Esophagus squamous epithelium (tissue), 5 donors: ENCODE results near the gene TRMT61A. TPM values are rescaled to one million over a fixed set of nuclear protein-coding genes. Genes with fewer than 3 reads are reported as not detected.
A peak's percentile ranks its signal among the peaks of the same experiment; 100 is the strongest.

ENCODE experiments used
- DNase-seq: peaks from one replicate; lab custom pipeline; 2025; lab: John Stamatoyannopoulos, UW
- H3K27ac ChIP-seq, 4 donors: fragments of 200-600 bp; sonication (generic); one replicate each; pipeline ENCODE4 v1.5.1; 2016 to 2019; ENCODE audit warnings: mild to moderate bottlenecking in 1 of 4
- H3K27me3 ChIP-seq, 4 donors: fragments of 200-600 bp; sonication (generic); 1 replicate in 3 of 4; 2 replicates in 1 of 4; pipeline versions ENCODE4 v1.5.1 to v1.6.0; 2017 to 2021; ENCODE audit warnings: antibody characterized with exemption in 1 of 4
- H3K36me3 ChIP-seq, 3 donors: fragments of 200-600 bp; sonication (generic); one replicate each; pipeline ENCODE4 v1.5.1; 2016 to 2019
- H3K4me1 ChIP-seq, 3 donors: fragments of 200-600 bp; sonication (generic); one replicate each; pipeline ENCODE4 v1.5.1; 2017 to 2019
- H3K4me3 ChIP-seq, 4 donors: fragments of 200-600 bp; sonication (generic); 1 replicate in 3 of 4; 2 replicates in 1 of 4; pipeline ENCODE4 v1.5.1; 2016 to 2019; ENCODE audit warnings: mild to moderate bottlenecking in 2 of 4, moderate library complexity in 1 of 4
- H3K9me3 ChIP-seq, 3 donors: fragments of 200-600 bp; sonication (generic); one replicate each; pipeline ENCODE4 v1.5.1; 2016 to 2019
- POLR2A ChIP-seq, 4 donors: fragments of 450-650 bp; IDR thresholded peaks; one replicate each; pipeline ENCODE4 v1.6.1; 2017; ENCODE audit warnings: antibody characterized with exemption in 4 of 4, mild to moderate bottlenecking in 4 of 4, moderate library complexity in 3 of 4
- WGBS, 2 donors: methylation state at CpG; one replicate each; pipeline ENCODE4 v1.1.5; 2018; 5-methylcytosine and 5-hydroxymethylcytosine counted together
- intact Hi-C: fragments of 100-400 bp; cut with DNase I; formaldehyde crosslinking; loops from one replicate; pipeline ENCODE4 v1.15.0; 2022
- total RNA-seq, 4 donors: library from RNA; depleted of rRNA; stranded (reverse); fragments of >200 nt; gene quantifications; one replicate each; pipeline ENCODE4 v1.1.0, GENCODE V29; 2016
- TF ChIP-seq, protein P1 (sequence below), 6 experiments: fragments of 450-650 bp in 4 of 6; fragments of 200-600 bp in 2 of 6; sonication (generic) in 2 of 6; IDR thresholded peaks; one replicate each; pipeline ENCODE4 v1.5.1; 2016 to 2019; ENCODE audit warnings: antibody characterized with exemption in 6 of 6, mild to moderate bottlenecking in 4 of 6, moderate library complexity in 4 of 6
- donor health status: DM: yes; HTN: yes; CAD: no.

The TRMT61A gene
- total RNA-seq, 4 donors from 2014 or later, result 7.7 to 20.6 (median 9.9) TPM

DNA sequence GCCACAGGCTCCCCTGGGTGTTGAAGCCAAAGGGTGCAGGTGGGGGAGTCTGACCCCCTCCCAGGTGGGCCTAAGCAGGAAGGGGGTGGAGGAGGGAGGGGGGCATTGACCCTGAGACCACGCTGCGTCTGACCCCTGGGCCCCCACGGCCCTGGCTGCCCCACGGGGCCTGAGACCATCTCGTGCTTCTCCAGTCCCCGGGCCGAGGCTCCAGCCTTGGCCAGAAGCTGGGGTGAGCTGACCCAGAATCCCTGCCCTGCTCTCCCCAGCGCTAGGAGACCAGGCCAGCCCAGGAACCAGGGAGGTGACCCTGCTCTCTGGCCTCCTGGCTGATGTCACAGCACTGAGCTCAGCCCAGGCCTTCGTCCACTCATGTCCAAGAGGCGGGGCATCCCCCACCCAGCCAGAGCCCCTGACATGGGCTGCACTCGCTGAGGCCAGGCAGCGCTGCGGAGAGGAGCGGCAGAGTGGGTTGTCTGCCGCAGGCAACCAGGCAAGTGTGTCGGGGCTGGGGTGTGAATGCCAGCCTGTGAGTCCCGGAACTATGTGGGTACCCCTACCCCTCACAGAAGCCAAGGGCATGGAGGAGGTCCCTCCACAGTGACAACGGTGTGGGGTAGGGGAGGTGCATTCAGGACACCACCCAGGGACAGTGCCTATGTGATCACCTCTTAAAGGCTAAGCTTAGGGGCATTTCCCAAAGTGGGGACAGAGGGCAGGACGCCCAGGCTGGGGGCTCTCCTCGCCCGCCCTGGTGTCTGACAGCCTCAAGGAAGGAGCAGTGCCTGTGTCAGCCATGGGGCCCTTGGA lies 6.3 kb downstream of the TRMT61A start:
- no peak for TF ChIP-seq POLR2A (IDR thresholded peaks at IDR 0.05)
- TF ChIP-seq, protein P1, sequence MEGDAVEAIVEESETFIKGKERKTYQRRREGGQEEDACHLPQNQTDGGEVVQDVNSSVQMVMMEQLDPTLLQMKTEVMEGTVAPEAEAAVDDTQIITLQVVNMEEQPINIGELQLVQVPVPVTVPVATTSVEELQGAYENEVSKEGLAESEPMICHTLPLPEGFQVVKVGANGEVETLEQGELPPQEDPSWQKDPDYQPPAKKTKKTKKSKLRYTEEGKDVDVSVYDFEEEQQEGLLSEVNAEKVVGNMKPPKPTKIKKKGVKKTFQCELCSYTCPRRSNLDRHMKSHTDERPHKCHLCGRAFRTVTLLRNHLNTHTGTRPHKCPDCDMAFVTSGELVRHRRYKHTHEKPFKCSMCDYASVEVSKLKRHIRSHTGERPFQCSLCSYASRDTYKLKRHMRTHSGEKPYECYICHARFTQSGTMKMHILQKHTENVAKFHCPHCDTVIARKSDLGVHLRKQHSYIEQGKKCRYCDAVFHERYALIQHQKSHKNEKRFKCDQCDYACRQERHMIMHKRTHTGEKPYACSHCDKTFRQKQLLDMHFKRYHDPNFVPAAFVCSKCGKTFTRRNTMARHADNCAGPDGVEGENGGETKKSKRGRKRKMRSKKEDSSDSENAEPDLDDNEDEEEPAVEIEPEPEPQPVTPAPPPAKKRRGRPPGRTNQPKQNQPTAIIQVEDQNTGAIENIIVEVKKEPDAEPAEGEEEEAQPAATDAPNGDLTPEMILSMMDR (IDR thresholded peaks at IDR 0.05), result no peak
- intact Hi-C loops, result no loop called here
- 60 to 91% methylated on average over 1 to 3 of the region's 21 CpGs for whole genome bisulfite sequencing, 2 donors
- H3K4me1 ChIP-seq, result peaks cover 16 to 86% (median 41%) of the 10 kb centered on the region in 3 donors
- no peak for DNase-seq
- peak overlapping the region; percentile 58 to 81 (median 76) for H3K27ac ChIP-seq
- peaks cover 0 to 56% (median 4%) of the 10 kb centered on the region in 3 donors for H3K36me3 ChIP-seq
- no peak overlapping the region for H3K4me3 ChIP-seq
- no peaks in the 10 kb centered on the region for H3K9me3 ChIP-seq
- H3K27me3 ChIP-seq, result no peaks in the 10 kb centered on the region

GRCh38 chr14:103535891-103536565 lies 7.0 kb downstream of the TRMT61A start:
- Histone ChIP-seq H3K36me3 (peaks cover 0 to 49% (median 4%) of the 10 kb centered on the region in 3 donors), H3K4me3 (no peak overlapping the region), H3K27ac (peak overlapping the region; percentile 47 to 81 (median 76)), H3K4me1 (peaks cover 21 to 86% (median 43%) of the 10 kb centered on the region in 3 donors), H3K27me3 (no peaks in the 10 kb centered on the region), H3K9me3 (no peaks in the 10 kb centered on the region)
- intact Hi-C loops, result no loop called here
- WGBS, 2 donors, result 66 to 88% methylated on average over 3 to 7 of the region's 11 CpGs
- no peak for DNase-seq
- TF ChIP-seq, protein P1 (IDR thresholded peaks at IDR 0.05), result no peak
- no peak for TF ChIP-seq POLR2A (IDR thresholded peaks at IDR 0.05)

DNA sequence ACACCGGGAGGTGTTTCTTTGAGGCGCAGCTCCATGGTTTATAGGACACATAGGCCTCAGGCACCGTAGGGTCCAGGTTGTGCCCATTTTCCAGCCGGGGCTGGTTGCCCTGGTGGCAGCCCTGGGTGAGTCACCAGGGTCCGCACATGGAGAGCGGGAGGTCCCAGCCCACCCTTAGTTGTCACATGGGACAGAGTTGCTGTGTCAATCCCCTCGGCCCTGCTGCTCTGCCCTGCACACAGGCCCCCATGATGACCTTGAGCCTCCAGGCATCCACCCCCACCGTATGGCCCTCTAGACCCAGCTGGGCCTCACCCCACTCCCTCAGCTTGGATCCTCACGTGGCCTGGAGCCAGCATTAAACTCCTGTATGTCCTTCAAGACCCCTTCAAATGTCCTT lies 7.7 kb downstream of the TRMT61A start:
- DNase-seq, result no peak
- WGBS, 2 donors, result 63 to 70% methylated on average over 4 to 5 of the region's 9 CpGs
- Histone ChIP-seq H3K4me1 (peaks cover 28 to 86% (median 50%) of the 10 kb centered on the region in 3 donors), H3K27me3 (no peaks in the 10 kb centered on the region), H3K27ac (peak overlapping the region in 3 of 4 donors; percentile 75 to 87 (median 78)), H3K36me3 (peaks cover 0 to 42% (median 4%) of the 10 kb centered on the region in 3 donors), H3K4me3 (no peak overlapping the region), H3K9me3 (no peaks in the 10 kb centered on the region)
- TF ChIP-seq POLR2A (IDR thresholded peaks at IDR 0.05), result no peak
- TF ChIP-seq, protein P1 (IDR thresholded peaks at IDR 0.05), result no peak
- intact Hi-C loops, result no loop called here

DNA sequence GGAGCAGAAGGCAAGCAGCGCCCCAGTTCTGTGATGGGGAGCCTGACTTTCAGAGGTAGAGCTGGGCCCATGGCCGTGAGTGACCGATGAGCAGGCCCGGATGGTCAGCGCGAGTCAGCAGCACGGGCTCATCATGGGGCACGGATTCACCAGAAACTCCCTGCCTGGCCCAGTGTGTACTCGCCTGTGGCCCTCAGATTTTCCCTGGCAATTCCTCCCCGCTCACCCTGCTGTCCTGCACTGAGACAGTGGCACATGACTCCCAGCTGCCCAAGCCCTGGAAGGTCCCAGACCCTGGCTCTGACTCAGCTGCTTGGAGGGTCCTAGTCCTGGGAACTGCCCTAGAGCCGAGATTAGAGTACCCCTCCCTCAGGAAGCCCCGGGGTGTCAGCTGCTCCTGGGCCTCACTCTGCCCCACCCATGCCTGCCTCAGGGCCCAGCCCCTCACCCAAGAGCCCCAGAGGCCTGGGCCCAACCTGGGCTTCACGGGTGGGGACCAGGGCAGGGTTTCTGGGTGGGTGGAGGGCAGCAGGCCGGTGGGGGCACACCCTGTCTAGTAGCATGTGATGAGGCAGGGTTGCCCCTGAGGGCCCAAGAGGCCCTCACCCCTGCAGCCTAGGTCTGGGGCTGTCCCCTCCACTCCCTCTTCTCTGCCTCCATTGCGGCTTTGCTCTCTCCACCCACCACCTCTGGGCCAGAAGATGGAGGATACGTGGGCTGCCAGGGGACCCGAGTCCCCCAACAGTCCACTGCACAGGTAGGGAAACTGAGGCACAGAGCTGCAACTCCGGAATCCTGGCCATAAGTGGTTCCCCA lies 8.4 kb downstream of the TRMT61A start:
- Histone ChIP-seq H3K9me3 (no peaks in the 10 kb centered on the region), H3K4me1 (peaks cover 35 to 88% (median 57%) of the 10 kb centered on the region in 3 donors), H3K36me3 (peaks cover 0 to 35% (median 4%) of the 10 kb centered on the region in 3 donors), H3K27me3 (no peaks in the 10 kb centered on the region), H3K4me3 (no peak overlapping the region), H3K27ac (peak overlapping the region in 3 of 4 donors; percentile 75 to 87 (median 78))
- DNase-seq, result no peak
- intact Hi-C loops, result no loop called here
- 60 to 65% methylated on average over 2 to 5 of the region's 18 CpGs for WGBS, 2 donors
- no peak for TF ChIP-seq POLR2A (IDR thresholded peaks at IDR 0.05)
- TF ChIP-seq, protein P1 (IDR thresholded peaks at IDR 0.05), result no peak
